BLaER1 treated with 17β-estradiol and CSF1 and Interleukin-3, amounts not matched to agents 10 nM and 100 nM (cell line): Measurements from ENCODE around the gene DAGLB.

Experiments used
- H3K27ac ChIP-seq, 11 experiments: shearing (Covaris generic); formaldehyde crosslinking; 2 replicates each; pipeline ENCODE4 v1.8.1; 2022
- H3K27me3 ChIP-seq, 11 experiments: shearing (Covaris generic); formaldehyde crosslinking; 2 replicates each; pipeline ENCODE4 v1.8.1; 2022
- H3K36me3 ChIP-seq, 11 experiments: shearing (Covaris generic); formaldehyde crosslinking; 2 replicates each; pipeline ENCODE4 v1.8.1; 2022
- H3K4me1 ChIP-seq, 10 experiments: shearing (Covaris generic); formaldehyde crosslinking; 2 replicates each; pipeline ENCODE4 v1.8.1; 2022
- H3K4me2 ChIP-seq, 11 experiments: shearing (Covaris generic); formaldehyde crosslinking; 2 replicates each; pipeline ENCODE4 v1.8.1; 2022
- H3K4me3 ChIP-seq, 10 experiments: shearing (Covaris generic); formaldehyde crosslinking; 2 replicates each; pipeline ENCODE4 v1.8.1; 2022
- H3K9ac ChIP-seq, 11 experiments: shearing (Covaris generic); formaldehyde crosslinking; 2 replicates each; pipeline ENCODE4 v1.8.1; 2022
- H3K9me3 ChIP-seq, 11 experiments: shearing (Covaris generic); formaldehyde crosslinking; replicated peaks in 1 of 11; 2 replicates each; pipeline ENCODE4 v1.8.1; 2022
- H4K20me1 ChIP-seq, 11 experiments: shearing (Covaris generic); formaldehyde crosslinking; 2 replicates each; pipeline ENCODE4 v1.8.1; 2022
- Cebpa-rat ChIP-seq, 11 experiments: shearing (Covaris generic); IDR thresholded peaks; 2 replicates each; pipeline ENCODE4 v1.8.1; 2022

The DAGLB gene

DNA sequence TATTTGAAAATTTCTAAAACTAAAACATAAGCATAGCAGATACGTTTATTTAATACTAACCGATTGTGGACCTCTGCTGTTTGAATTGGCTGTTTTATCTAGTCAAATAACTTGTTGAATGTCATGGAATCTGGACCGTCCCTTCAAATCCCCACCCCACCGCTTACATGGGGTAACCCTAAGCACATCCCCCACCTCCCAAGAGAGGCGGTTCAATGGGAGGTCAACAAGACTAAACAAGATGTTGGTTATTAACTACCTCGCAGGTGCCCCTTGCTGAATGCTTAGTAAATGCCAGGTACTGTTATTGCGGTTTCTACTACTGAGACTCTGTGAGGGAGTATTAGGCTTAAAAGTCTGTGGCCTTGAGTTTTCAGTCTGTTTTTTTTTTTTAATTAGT is 70.9 kb downstream of the DAGLB start:
- Histone ChIP-seq H3K36me3 (peaks cover 17 to 52% (median 48%) of the 10 kb centered on the region in 11 experiments), H3K27ac (peak overlapping the region in 3 of 11 experiments; percentile 30 to 99 (median 34); a peak in 5 of 22 replicates), H3K4me2 (peak overlapping the region; percentile 67 to 98 (median 80)), H4K20me1 (peaks cover 69 to 72% (median 71%) of the 10 kb centered on the region in 11 experiments), H3K4me1 (peaks cover 51 to 76% (median 69%) of the 10 kb centered on the region in 10 experiments), H3K27me3 (no peaks in the 10 kb centered on the region), H3K9ac (peak overlapping the region in 10 of 11 experiments; percentile 95 to 100 (median 98); a peak in 18 of 22 replicates), H3K9me3 (no peaks in the 10 kb centered on the region), H3K4me3 (peak overlapping the region; percentile 80 to 95 (median 88); a peak in 18 of 20 replicates)
- no peak for TF ChIP-seq Cebpa-rat (IDR thresholded peaks at IDR 0.05)

DNA sequence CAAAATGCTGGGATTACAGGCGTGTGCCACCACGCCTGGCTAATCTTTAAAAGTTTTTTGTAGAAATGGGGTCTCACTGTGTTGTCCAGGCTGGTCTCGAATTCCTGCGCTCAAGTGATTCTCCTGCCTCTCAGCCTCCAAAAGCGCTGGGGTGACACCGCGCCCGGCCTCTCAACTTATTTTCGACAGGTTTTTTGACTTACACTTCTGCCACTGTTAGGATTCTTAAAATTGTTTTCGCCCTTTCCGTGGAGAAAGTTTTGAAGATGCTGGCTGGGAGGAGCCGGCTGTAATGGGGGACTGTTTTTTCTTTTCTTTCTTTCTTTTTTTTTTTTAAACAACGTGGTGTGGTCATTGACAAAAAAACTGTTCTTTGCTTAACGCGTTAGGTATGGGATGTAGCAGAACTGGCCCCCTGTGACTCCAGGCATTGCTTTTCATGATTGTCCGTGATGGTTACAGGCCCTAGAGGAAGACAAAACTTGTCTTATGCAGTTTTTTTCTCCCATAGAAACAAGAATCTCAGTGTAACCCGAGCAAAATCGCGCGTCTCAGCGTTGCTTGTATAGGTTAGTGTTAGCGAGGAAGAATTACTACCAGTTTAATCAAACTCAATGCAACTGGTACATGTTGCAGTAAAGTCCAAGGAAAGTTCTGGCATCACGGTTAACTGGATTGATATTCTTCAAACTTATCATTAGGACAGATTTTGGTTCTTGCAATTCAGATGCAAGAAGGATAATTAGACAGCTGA is 72.2 kb downstream of the DAGLB start:
- H3K4me3 ChIP-seq, result peak overlapping the region; percentile 80 to 95 (median 88)
- H4K20me1 ChIP-seq, result peaks cover 56 to 59% (median 58%) of the 10 kb centered on the region in 11 experiments
- H3K9ac ChIP-seq, result peak overlapping the region; percentile 95 to 100 (median 99)
- peaks cover 17 to 39% (median 36%) of the 10 kb centered on the region in 11 experiments for H3K36me3 ChIP-seq
- H3K27me3 ChIP-seq, result no peaks in the 10 kb centered on the region
- no peaks in the 10 kb centered on the region for H3K9me3 ChIP-seq
- H3K27ac ChIP-seq, result peak overlapping the region; percentile 93 to 99 (median 99)
- no peak for TF ChIP-seq Cebpa-rat (IDR thresholded peaks at IDR 0.05)
- H3K4me1 ChIP-seq, result peaks cover 38 to 64% (median 57%) of the 10 kb centered on the region in 10 experiments
- H3K4me2 ChIP-seq, result peak overlapping the region; percentile 67 to 98 (median 80)

DNA sequence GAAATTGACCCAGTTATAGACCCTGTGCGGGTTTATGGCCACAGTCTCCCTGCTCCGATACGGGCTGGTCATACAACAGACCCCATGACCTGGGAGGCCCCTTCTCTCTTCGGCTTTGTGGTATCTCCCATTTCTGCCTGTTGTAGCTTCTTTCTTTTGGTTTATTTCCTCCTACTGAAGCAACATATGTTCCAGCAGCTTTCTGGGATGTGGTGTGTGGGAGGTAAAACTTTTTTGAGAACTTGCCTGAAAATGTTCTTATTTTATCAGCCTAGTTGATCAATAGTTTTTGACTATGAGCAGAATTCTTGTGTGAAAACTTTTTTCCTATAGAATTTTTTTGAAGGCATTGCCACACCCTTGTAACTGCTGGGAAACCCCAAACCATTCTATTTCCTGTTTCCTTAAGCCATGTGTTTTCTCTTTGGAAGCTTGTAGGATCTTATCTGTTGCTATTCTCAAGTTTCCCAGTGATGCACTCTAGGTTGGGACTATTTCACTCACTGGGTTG is 80.0 kb downstream of the DAGLB start:
- H3K9ac ChIP-seq, result peak overlapping the region in 5 of 11 experiments; percentile 8 to 57 (median 46); a peak in 6 of 22 replicates
- H3K27me3 ChIP-seq, result no peaks in the 10 kb centered on the region
- no peaks in the 10 kb centered on the region for H3K36me3 ChIP-seq
- peaks cover 14 to 28% (median 22%) of the 10 kb centered on the region in 10 experiments for H3K4me1 ChIP-seq
- H3K9me3 ChIP-seq, result no peaks in the 10 kb centered on the region
- TF ChIP-seq Cebpa-rat (IDR thresholded peaks at IDR 0.05), result no peak
- peak overlapping the region in 7 of 11 experiments; percentile 0 to 76 (median 65); a peak in 12 of 22 replicates for H3K27ac ChIP-seq
- H3K4me2 ChIP-seq, result peak overlapping the region in 9 of 11 experiments; percentile 0 to 78 (median 55); a peak in 17 of 22 replicates
- no peak overlapping the region for H3K4me3 ChIP-seq
- H4K20me1 ChIP-seq, result no peaks in the 10 kb centered on the region

DNA sequence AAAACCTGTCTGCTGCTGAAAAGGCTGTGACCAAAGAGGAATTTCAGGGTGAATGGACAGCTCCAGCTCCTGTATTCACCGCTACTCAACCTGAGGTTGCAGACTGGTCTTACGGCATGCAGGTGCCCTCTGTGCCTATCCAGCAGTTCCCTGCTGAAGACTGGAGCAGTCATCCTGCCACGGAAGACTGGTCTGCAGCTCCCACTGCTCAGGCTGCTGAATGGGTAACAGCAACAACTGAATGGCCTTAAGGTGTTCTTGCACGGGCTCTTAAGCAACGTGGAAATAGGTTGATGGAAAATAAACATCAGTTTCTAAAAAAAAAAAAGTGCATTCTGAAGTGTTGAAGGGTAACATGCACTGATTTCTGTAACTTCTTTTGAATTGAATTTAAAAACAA is 82.3 kb downstream of the DAGLB start:
- peaks cover 14 to 35% (median 21%) of the 10 kb centered on the region in 10 experiments for H3K4me1 ChIP-seq
- no peaks in the 10 kb centered on the region for H4K20me1 ChIP-seq
- no peak for TF ChIP-seq Cebpa-rat (IDR thresholded peaks at IDR 0.05)
- H3K27ac ChIP-seq, result no peak overlapping the region
- no peak overlapping the region for H3K9ac ChIP-seq
- no peaks in the 10 kb centered on the region for H3K36me3 ChIP-seq
- H3K4me3 ChIP-seq, result no peak overlapping the region
- no peaks in the 10 kb centered on the region for H3K27me3 ChIP-seq
- H3K4me2 ChIP-seq, result no peak overlapping the region
- H3K9me3 ChIP-seq, result no peaks in the 10 kb centered on the region

DNA sequence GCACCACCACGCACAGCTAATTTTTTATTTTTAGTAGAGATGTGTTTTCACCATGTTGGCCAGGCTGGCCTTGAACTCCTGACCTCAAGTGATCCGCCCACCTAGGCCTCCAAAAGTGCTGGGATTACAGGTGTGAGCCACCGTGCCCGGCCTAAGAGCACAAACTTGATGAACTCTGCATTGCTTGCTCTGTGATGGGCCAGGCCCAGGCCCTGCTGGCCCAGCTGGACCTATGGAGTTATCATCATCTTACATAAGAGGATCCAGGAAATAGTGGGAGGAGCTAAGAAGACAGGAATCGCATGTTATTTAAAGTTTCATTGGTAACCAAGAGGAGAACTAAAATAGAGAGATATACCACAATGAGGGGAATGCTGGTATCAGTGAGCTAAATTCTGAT is 86.9 kb downstream of the DAGLB start:
- no peak for TF ChIP-seq Cebpa-rat (IDR thresholded peaks at IDR 0.05)
- Histone ChIP-seq H3K27me3 (no peaks in the 10 kb centered on the region), H4K20me1 (no peaks in the 10 kb centered on the region), H3K27ac (peak overlapping the region in 3 of 11 experiments; percentile 6 to 40 (median 17); a peak in 3 of 22 replicates), H3K36me3 (no peaks in the 10 kb centered on the region), H3K4me2 (peak overlapping the region; percentile 21 to 60 (median 46); a peak in 21 of 22 replicates), H3K9ac (no peak overlapping the region), H3K4me1 (peaks cover 8 to 48% (median 14%) of the 10 kb centered on the region in 10 experiments; a peak in 18 of 20 replicates), H3K9me3 (0 out of 22 replicates have a peak, but pooled peaks cover 0 to 4% (median 0%) of the 10 kb centered on the region in 11 experiments), H3K4me3 (no peak overlapping the region)

DNA sequence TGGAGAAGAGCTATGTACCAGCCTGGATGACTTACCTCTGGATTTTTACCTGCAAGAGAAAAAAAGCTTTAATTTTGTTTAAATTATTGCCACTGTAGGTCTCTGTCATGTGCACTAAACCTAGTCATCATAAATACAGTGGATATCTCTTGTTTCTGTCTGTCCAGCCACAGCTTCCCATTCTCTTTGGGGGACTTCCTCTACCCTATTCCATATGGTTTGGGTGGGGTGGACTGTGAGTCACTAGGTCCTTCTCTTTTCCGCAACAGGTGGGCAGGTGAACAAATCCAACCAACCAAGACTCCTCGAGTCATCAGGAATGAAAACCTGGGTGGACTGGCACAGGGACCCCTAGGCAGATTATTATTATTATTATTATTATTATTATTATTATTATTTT is 88.0 kb downstream of the DAGLB start:
- H3K9me3 ChIP-seq, result 0 out of 22 replicates have a peak, but pooled peaks cover 0 to 4% (median 0%) of the 10 kb centered on the region in 11 experiments
- TF ChIP-seq Cebpa-rat (IDR thresholded peaks at IDR 0.05), result no peak
- no peak overlapping the region for H3K9ac ChIP-seq
- H3K4me3 ChIP-seq, result no peak overlapping the region
- H3K4me1 ChIP-seq, result peaks cover 8 to 53% (median 14%) of the 10 kb centered on the region in 10 experiments; a peak in 18 of 20 replicates
- H3K27me3 ChIP-seq, result no peaks in the 10 kb centered on the region
- H3K4me2 ChIP-seq, result peak overlapping the region in 5 of 11 experiments; percentile 30 to 81 (median 64); a peak in 10 of 22 replicates
- H4K20me1 ChIP-seq, result no peaks in the 10 kb centered on the region
- H3K27ac ChIP-seq, result peak overlapping the region in 3 of 11 experiments; percentile 19 to 50 (median 45); a peak in 4 of 22 replicates
- H3K36me3 ChIP-seq, result no peaks in the 10 kb centered on the region
